Natural killer cell (primary cell): ENCODE results near the gene PLEKHA8. TPM values are rescaled to one million over a fixed set of nuclear protein-coding genes. Genes with fewer than 3 reads are reported as not detected.
A peak's percentile ranks its signal among the peaks of the same experiment; 100 is the strongest.

ENCODE experiments used
- ATAC-seq, 3 donors: fragments of 150-1000 bp in 2 of 3; fragments of 200-7000 bp in 1 of 3; cut with Tn5 transposase; 1 replicate in 1 of 3; 2 replicates in 2 of 3; pipeline ENCODE4 v1.10.0; 2021; ENCODE audit warnings: mild to moderate bottlenecking in 2 of 3, moderate library complexity in 2 of 3
- DNase-seq, 2 donors: peaks; one replicate each; pipeline versions ENCODE4 v3.0.0 to v3.0.0-alpha.2; 2013 to 2021; ENCODE audit warnings: mixed read lengths in 1 of 2
- H3K27ac ChIP-seq: one replicate; pipeline ENCODE4 v1.5.1; 2013; ENCODE audit warnings: mild to moderate bottlenecking, low read length
- H3K27me3 ChIP-seq: one replicate; pipeline ENCODE4 v1.6.1; 2013; ENCODE audit warnings: low read length; ENCODE audit not compliant: control insufficient read depth, insufficient read depth
- H3K36me3 ChIP-seq: one replicate; pipeline ENCODE4 v1.6.1; 2013; ENCODE audit warnings: low read length; ENCODE audit not compliant: control insufficient read depth, insufficient read depth
- H3K4me1 ChIP-seq: one replicate; pipeline ENCODE4 v1.6.1; 2013; ENCODE audit warnings: low read length; ENCODE audit not compliant: control insufficient read depth, insufficient read depth
- H3K4me3 ChIP-seq: one replicate; pipeline ENCODE4 v1.5.1; 2013; ENCODE audit warnings: low read length
- H3K9me3 ChIP-seq: one replicate; pipeline ENCODE4 v1.6.1; 2013; ENCODE audit warnings: low read length; ENCODE audit not compliant: control insufficient read depth, insufficient read depth
- H3K27ac Mint-ChIP-seq, 2 donors: one replicate each; pipeline ENCODE4 v1.8.0; 2022; ENCODE audit warnings: mild to moderate bottlenecking in 2 of 2, mixed read lengths in 2 of 2, moderate library complexity in 1 of 2
- H3K27me3 Mint-ChIP-seq, 2 donors: one replicate each; pipeline ENCODE4 v1.8.0; 2022; ENCODE audit warnings: low read depth in 2 of 2, mixed read lengths in 2 of 2
- H3K36me3 Mint-ChIP-seq: one replicate; pipeline ENCODE4 v1.8.0; 2022; ENCODE audit warnings: mixed read lengths
- H3K4me1 Mint-ChIP-seq, 2 donors: one replicate each; pipeline ENCODE4 v1.8.0; 2022; ENCODE audit warnings: mixed read lengths in 2 of 2
- H3K4me3 Mint-ChIP-seq: one replicate; pipeline ENCODE4 v1.8.0; 2022; ENCODE audit warnings: mild to moderate bottlenecking, moderate library complexity, mixed read lengths
- H3K9me3 Mint-ChIP-seq, 2 donors: one replicate each; pipeline ENCODE4 v1.8.0; 2022; ENCODE audit warnings: mixed read lengths in 2 of 2
- CTCF ChIP-seq: fragments of 200-600 bp; IDR thresholded peaks from one replicate; pipeline ENCODE4 v1.8.0; 2022; ENCODE audit warnings: antibody characterized with exemption
- WGBS: methylation state at CpG from one replicate; pipeline ENCODE4 v1.1.7; 2013; ENCODE audit warnings: missing lambda C conversion rate; ENCODE audit not compliant: insufficient coverage; 5-methylcytosine and 5-hydroxymethylcytosine counted together
- intact Hi-C: fragments of 100-400 bp; cut with micrococcal nuclease; formaldehyde crosslinking; loops from one replicate; pipeline ENCODE4 v1.14.2; 2022
- total RNA-seq, 4 donors: library from RNA; stranded (reverse); fragments of 120-200 nt in 1 of 4; gene quantifications; one replicate each; pipeline versions ENCODE4 v1.2.3 to v1.2.4, GENCODE V29; 2013 to 2022

Gene PLEKHA8
- total RNA-seq = 10 to 100 TPM in 2 of 3 donors, 1 to 10 TPM in 1; 8.7 to 12.8 (median 11.8) TPM
- total RNA-seq (2013) = 12.7 TPM

- Histone ChIP-seq H3K27ac (peak within 1 kb of the TSS; percentile 76), H3K27me3 (no peaks in the 10 kb centered on the region), H3K4me3 (peak within 1 kb of the TSS; percentile 88), H3K4me1 (peaks cover 15% of the 10 kb centered on the region), H3K9me3 (no peaks in the 10 kb centered on the region), H3K36me3 (no peaks in the 10 kb centered on the region)
- H3K27me3 Mint-ChIP-seq = no peaks in the 10 kb centered on the region
- peak; percentile 50 to 66 (median 62) for ATAC-seq
- no peak for TF ChIP-seq CTCF
- H3K36me3 Mint-ChIP-seq = no peaks in the 10 kb centered on the region
- intact Hi-C loops = loop anchor here (10.0 kb wide), 1 partner anchor 477 kb away; the partner anchor contains the start of gene GGCT
- peak; percentile 90 to 92 for DNase-seq
- under 1% methylated on average over 70 of the region's 70 CpGs for WGBS
- no peak within 1 kb of the TSS for H3K4me3 Mint-ChIP-seq
- peak within 1 kb of the TSS; percentile 85 to 92 for H3K27ac Mint-ChIP-seq
- no peaks in the 10 kb centered on the region for H3K9me3 Mint-ChIP-seq
- H3K4me1 Mint-ChIP-seq = peaks cover 35 to 40% of the 10 kb centered on the region in 2 donors
Observed at GRCh38 chr7:30028216-30028748, at the start of gene PLEKHA8. PLEKHA8 (plus strand) TSS chr7:30028412; CDS start chr7:30028763, 351 bp downstream.

GRCh38 chr7:29980151-29980550 lies 48.1 kb upstream of the PLEKHA8 start:
- Histone ChIP-seq H3K4me1 (peaks cover under 1% of the 10 kb centered on the region), H3K4me3 (no peak overlapping the region), H3K36me3 (no peaks in the 10 kb centered on the region), H3K9me3 (no peaks in the 10 kb centered on the region), H3K27ac (no peak overlapping the region), H3K27me3 (no peaks in the 10 kb centered on the region)
- no peaks in the 10 kb centered on the region for H3K9me3 Mint-ChIP-seq
- no peaks in the 10 kb centered on the region for H3K36me3 Mint-ChIP-seq
- no peak for TF ChIP-seq CTCF
- H3K4me3 Mint-ChIP-seq = no peak overlapping the region
- ATAC-seq (no peak), DNase-seq (no peak)
- H3K27ac Mint-ChIP-seq = no peak overlapping the region
- H3K27me3 Mint-ChIP-seq = no peaks in the 10 kb centered on the region
- peaks cover 16 to 19% of the 10 kb centered on the region in 2 donors for H3K4me1 Mint-ChIP-seq
- intact Hi-C loops = no loop called here

- 66% methylated on average over 2 of the region's 2 CpGs for WGBS
- H3K4me3 Mint-ChIP-seq = peak overlapping the region; percentile 0
- Histone ChIP-seq H3K4me3 (no peak overlapping the region), H3K9me3 (no peaks in the 10 kb centered on the region), H3K4me1 (peaks cover 24% of the 10 kb centered on the region), H3K27ac (no peak overlapping the region), H3K36me3 (no peaks in the 10 kb centered on the region), H3K27me3 (no peaks in the 10 kb centered on the region)
- peaks cover 30 to 32% of the 10 kb centered on the region in 2 donors for H3K4me1 Mint-ChIP-seq
- intact Hi-C loops = no loop called here
- no peaks in the 10 kb centered on the region for H3K36me3 Mint-ChIP-seq
- DNase-seq = no peak
- H3K9me3 Mint-ChIP-seq = no peaks in the 10 kb centered on the region
- no peak for ATAC-seq
- TF ChIP-seq CTCF = no peak
- peak overlapping the region; percentile 2 to 10 for H3K27ac Mint-ChIP-seq
- H3K27me3 Mint-ChIP-seq = peaks cover 0 to 2% of the 10 kb centered on the region in 2 donors
Observed at GRCh38 chr7:29987083-29987482, 41.1 kb upstream of the PLEKHA8 start.
